GM23338 (cell line): ENCODE data around the gene POLR2F. TPM values are rescaled to one million over a fixed set of nuclear protein-coding genes. Genes with fewer than 3 reads are reported as not detected.

ENCODE experiments used
- ATAC-seq: fragments of 200-7000 bp; cut with Tn5 transposase; 3 replicates; pipeline ENCODE4 v1.9.1; 2020
- DNase-seq: peaks from one replicate; pipeline ENCODE4 v3.0.0-alpha.2; 2015; ENCODE audit warnings: low spot score
- H2AFZ ChIP-seq: fragments of 200-600 bp; sonication (generic); 2 replicates; pipeline ENCODE4 v1.8.0; 2016; ENCODE audit warnings: antibody characterized with exemption, mild to moderate bottlenecking, moderate library complexity
- H3F3A ChIP-seq: fragments of 200-600 bp; sonication (generic); replicated peaks from 2 replicates; pipeline ENCODE4 v1.8.0; 2017; ENCODE audit warnings: antibody characterized with exemption, mixed run types, low read depth
- H3K27ac ChIP-seq: fragments of 200-600 bp; sonication (generic); 2 replicates; pipeline ENCODE4 v1.6.1; 2016; ENCODE audit warnings: low read depth
- H3K27me3 ChIP-seq: fragments of 200-600 bp; sonication (generic); 2 replicates; pipeline ENCODE4 v1.8.0; 2016; ENCODE audit warnings: mild to moderate bottlenecking, mixed run types, moderate library complexity; ENCODE audit not compliant: insufficient read depth
- H3K36me3 ChIP-seq: fragments of 200-600 bp; sonication (generic); 2 replicates; pipeline ENCODE4 v1.8.0; 2016; ENCODE audit warnings: mild to moderate bottlenecking; ENCODE audit not compliant: insufficient read depth
- H3K4me1 ChIP-seq: fragments of 200-600 bp; sonication (generic); 2 replicates; pipeline ENCODE4 v1.8.0; 2016; ENCODE audit warnings: mild to moderate bottlenecking, moderate library complexity; ENCODE audit not compliant: insufficient read depth
- H3K4me2 ChIP-seq: fragments of 200-600 bp; sonication (generic); 2 replicates; pipeline ENCODE4 v1.7.1; 2017; ENCODE audit warnings: mixed run types
- H3K4me3 ChIP-seq: fragments of 200-600 bp; sonication (generic); 2 replicates; pipeline ENCODE4 v1.6.1; 2016; ENCODE audit warnings: mixed run types
- H3K79me2 ChIP-seq: fragments of 200-600 bp; sonication (generic); replicated peaks from 2 replicates; pipeline ENCODE4 v1.8.0; 2017; ENCODE audit warnings: mild to moderate bottlenecking; ENCODE audit not compliant: insufficient read depth
- H3K9me2 ChIP-seq: fragments of 200-600 bp; sonication (generic); 2 replicates; pipeline ENCODE4 v1.8.0; 2017; ENCODE audit not compliant: insufficient read depth
- H4K20me1 ChIP-seq: fragments of 200-600 bp; sonication (generic); replicated peaks from 2 replicates; pipeline ENCODE4 v1.8.0; 2017; ENCODE audit warnings: mild to moderate bottlenecking; ENCODE audit not compliant: insufficient read depth
- H3K27ac Mint-ChIP-seq: 2 replicates; pipeline ENCODE4 v1.8.0; 2020; ENCODE audit warnings: inconsistent platforms, mild to moderate bottlenecking, moderate library complexity, mixed read lengths
- H3K27me3 Mint-ChIP-seq: 3 replicates; pipeline ENCODE4 v1.8.0; 2022; ENCODE audit warnings: low read depth, mild to moderate bottlenecking, moderate library complexity, mixed read lengths, inconsistent platforms; ENCODE audit not compliant: insufficient read depth, poor library complexity
- H3K36me3 Mint-ChIP-seq: 3 replicates; pipeline ENCODE4 v1.8.0; 2021; ENCODE audit warnings: low read depth, mild to moderate bottlenecking, inconsistent platforms, moderate library complexity, mixed read lengths
- H3K4me1 Mint-ChIP-seq: 3 replicates; pipeline ENCODE4 v1.8.0; 2020; ENCODE audit warnings: mild to moderate bottlenecking, inconsistent platforms, mixed read lengths
- H3K4me3 Mint-ChIP-seq: 3 replicates; pipeline ENCODE4 v1.8.0; 2021; ENCODE audit warnings: moderate library complexity, mild to moderate bottlenecking, inconsistent platforms, mixed read lengths
- H3K9me3 Mint-ChIP-seq: 3 replicates; pipeline ENCODE4 v1.8.0; 2020; ENCODE audit warnings: moderate library complexity, mild to moderate bottlenecking, inconsistent platforms, mixed read lengths
- CREB1 ChIP-seq: fragments of 250-450 bp; sonication (Bioruptor Pico); IDR thresholded peaks from 2 replicates; pipeline ENCODE4 v1.5.0; 2020; ENCODE audit warnings: low read depth, mild to moderate bottlenecking, moderate library complexity
- CTCF ChIP-seq, 2 experiments: fragments of 200-600 bp in 1 of 2; sonication (generic) in 1 of 2; conservative IDR thresholded peaks; 2 replicates each; pipeline versions ENCODE4 v1.5.1 to v1.6.1; 2016 to 2017; ENCODE audit warnings: antibody characterized with exemption in 2 of 2, low read depth in 2 of 2, mild to moderate bottlenecking in 2 of 2, moderate library complexity in 1 of 2
- REST ChIP-seq: IDR thresholded peaks from one replicate; pipeline ENCODE4 v1.6.1; 2018; ENCODE audit warnings: antibody characterized with exemption; ENCODE audit not compliant: unreplicated experiment
- STAT1 ChIP-seq: IDR thresholded peaks from one replicate; pipeline ENCODE4 v1.6.1; 2016; ENCODE audit warnings: antibody characterized with exemption; ENCODE audit not compliant: unreplicated experiment
- ZNF462 ChIP-seq: fragments of 250-450 bp; sonication (Bioruptor Pico); IDR thresholded peaks from 2 replicates; pipeline ENCODE4 v1.5.0; 2020; ENCODE audit warnings: mild to moderate bottlenecking, moderate library complexity
- polyA plus RNA-seq: library from polyadenylated mRNA; unstranded; fragments of >200 nt; fragmentation: Nextera tagmentation; extraction: Ambion mirVana; gene quantifications from 2 replicates; pipeline ENCODE4 v1.2.1, GENCODE V29; 2016
- total RNA-seq: library from RNA; depleted of rRNA; stranded (reverse); fragments of >200 nt; shearing (Covaris generic); gene quantifications from 2 replicates; pipeline ENCODE4 v1.2.3, GENCODE V29; 2014

Gene POLR2F
- total and polyA plus RNA-seq, 2 experiments from 2014 or later, result 144 to 429 TPM

GRCh38 chr22:37930270-37930951 lies 23.1 kb upstream of the POLR2F start:
- peak; percentile 61 for DNase-seq
- peaks cover 12% of the 10 kb centered on the region for H3K36me3 Mint-ChIP-seq
- peak; percentile 50 for ATAC-seq
- Histone ChIP-seq H3K79me2 (no peaks in the 10 kb centered on the region), H3F3A (0 out of 2 replicates have a peak, but pooled peaks cover 7% of the 10 kb centered on the region), H3K4me2 (no peak overlapping the region), H3K4me1 (no peaks in the 10 kb centered on the region), H2AFZ (no peak overlapping the region), H3K4me3 (no peak overlapping the region), H3K27me3 (no peaks in the 10 kb centered on the region), H3K27ac (0 out of 2 replicates have a peak overlapping the region, but pooled peaks have one; percentile 45), H3K36me3 (no peaks in the 10 kb centered on the region), H4K20me1 (no peaks in the 10 kb centered on the region; the same call in 1 of the 2 replicates), H3K9me2 (no peaks in the 10 kb centered on the region)
- H3K27me3 Mint-ChIP-seq, result peaks cover 6% of the 10 kb centered on the region
- H3K4me3 Mint-ChIP-seq, result no peak overlapping the region
- H3K27ac Mint-ChIP-seq, result peak overlapping the region; percentile 82; the same call in 1 of the 2 replicates
- peaks cover 9% of the 10 kb centered on the region for H3K4me1 Mint-ChIP-seq
- TF ChIP-seq STAT1 (no peak), CTCF (conservative IDR thresholded peaks at IDR 0.05; ENCODE audit: low read depth in 2 of 2) (peak; percentile 38 to 69)
- no peaks in the 10 kb centered on the region for H3K9me3 Mint-ChIP-seq

- Histone ChIP-seq H3F3A (0 out of 2 replicates have a peak, but pooled peaks cover 7% of the 10 kb centered on the region), H3K4me1 (no peaks in the 10 kb centered on the region), H4K20me1 (no peaks in the 10 kb centered on the region; the same call in 1 of the 2 replicates), H3K4me3 (no peak overlapping the region), H3K27me3 (no peaks in the 10 kb centered on the region), H3K79me2 (no peaks in the 10 kb centered on the region), H2AFZ (no peak overlapping the region), H3K4me2 (no peak overlapping the region), H3K9me2 (no peaks in the 10 kb centered on the region), H3K36me3 (no peaks in the 10 kb centered on the region), H3K27ac (no peak overlapping the region)
- H3K4me1 Mint-ChIP-seq, result peaks cover 9% of the 10 kb centered on the region
- no peaks in the 10 kb centered on the region for H3K9me3 Mint-ChIP-seq
- no peak overlapping the region for H3K27ac Mint-ChIP-seq
- H3K4me3 Mint-ChIP-seq, result no peak overlapping the region
- no peak for ATAC-seq
- no peak for DNase-seq
- peaks cover 8% of the 10 kb centered on the region for H3K27me3 Mint-ChIP-seq
- H3K36me3 Mint-ChIP-seq, result peaks cover 12% of the 10 kb centered on the region
- TF ChIP-seq ZNF462 (CRISPR knock-in tag), result no peak
- no peak for TF ChIP-seq CREB1
- TF ChIP-seq REST, result no peak
- TF ChIP-seq CTCF (conservative IDR thresholded peaks at IDR 0.05; ENCODE audit: low read depth in 2 of 2), result no peak; a peak in 1 of 4 replicates
Observed at GRCh38 chr22:37930952-37931440, 22.5 kb upstream of the POLR2F start.
